Aorta (tissue), 5 donors: ENCODE measurements around the gene ATG2B. TPM values are rescaled to one million over a fixed set of nuclear protein-coding genes. Genes with fewer than 3 reads are reported as not detected.

Source experiments
- ATAC-seq: fragments of 200-7000 bp; cut with Tn5 transposase; one replicate; pipeline ENCODE4 v1.9.1; 2022; ENCODE audit warnings: moderate library complexity; ENCODE audit not compliant: low FRiP score
- DNase-seq, 2 donors: peaks; one replicate each; pipeline ENCODE4 v3.0.0-alpha.2; 2020
- H3K27ac ChIP-seq, 2 donors: one replicate each; pipeline ENCODE4 v1.5.1; 2013; ENCODE audit warnings: low read length in 2 of 2, mild to moderate bottlenecking in 2 of 2, moderate library complexity in 2 of 2, control low read depth in 1 of 2, inconsistent platforms in 1 of 2, low read depth in 1 of 2
- H3K27me3 ChIP-seq, 2 donors: one replicate each; pipeline ENCODE4 v1.6.1; 2013; ENCODE audit warnings: control low read depth in 1 of 2, low read length in 1 of 2, mild to moderate bottlenecking in 1 of 2, moderate library complexity in 1 of 2; ENCODE audit not compliant: insufficient read depth in 2 of 2, control insufficient read depth in 1 of 2
- H3K36me3 ChIP-seq, 2 donors: one replicate each; pipeline ENCODE4 v1.6.1; 2013; ENCODE audit warnings: control low read depth in 1 of 2, low read length in 1 of 2, mild to moderate bottlenecking in 1 of 2; ENCODE audit not compliant: insufficient read depth in 2 of 2, control insufficient read depth in 1 of 2
- H3K4me1 ChIP-seq, 2 donors: one replicate each; pipeline ENCODE4 v1.6.1; 2013; ENCODE audit warnings: low read length in 2 of 2, control low read depth in 1 of 2, mild to moderate bottlenecking in 1 of 2, moderate library complexity in 1 of 2; ENCODE audit not compliant: insufficient read depth in 2 of 2, control insufficient read depth in 1 of 2
- H3K4me3 ChIP-seq, 2 donors: one replicate each; pipeline ENCODE4 v1.5.1; 2013; ENCODE audit warnings: low read length in 2 of 2, control low read depth in 1 of 2, mild to moderate bottlenecking in 1 of 2
- H3K9me3 ChIP-seq: one replicate; pipeline ENCODE4 v1.6.1; 2013; ENCODE audit warnings: mild to moderate bottlenecking, low read length; ENCODE audit not compliant: control insufficient read depth
- WGBS, 2 donors: extraction: QIAGEN DNeasy Blood & Tissue Kit; methylation state at CpG; one replicate each; pipeline ENCODE4 v1.1.7; 2013; 5-methylcytosine and 5-hydroxymethylcytosine counted together
- intact Hi-C, 2 donors: fragments of 100-400 bp; cut with DNase I; formaldehyde crosslinking; loops; one replicate each; pipeline versions ENCODE4 v1.14.2 to v1.15.0; 2022
- long read RNA-seq, 2 donors: library from polyadenylated mRNA; unstranded; transcript quantifications; one replicate each; pipeline ENCODE4 v2.0.0, GENCODE V29; 2020 to 2021
- polyA plus RNA-seq, 2 donors: library from polyadenylated mRNA; stranded (reverse); fragments of 200-250 nt; gene quantifications; one replicate each; pipeline ENCODE4 v1.2.3, GENCODE V29; 2013
- total RNA-seq, 2 donors: library from RNA; stranded (reverse); fragmentation: NEBNext Ultra II Directional; extraction: Animal tissue kit (Norgen Biotek cat#: 25700); gene quantifications; one replicate each; pipeline ENCODE4 v1.2.1, GENCODE V29; 2021
- donor health status: healthy with polysubstance abuse.
- donor health status: Bipolar disorder and iron deficiency.
- donor health status: DM: no; HTN: no; CAD: no.
- donor health status: DM: no; HTN: no; CAD: no.
- donor health status: DM: yes; HTN: yes; CAD: no.

Gene ATG2B, protein sequence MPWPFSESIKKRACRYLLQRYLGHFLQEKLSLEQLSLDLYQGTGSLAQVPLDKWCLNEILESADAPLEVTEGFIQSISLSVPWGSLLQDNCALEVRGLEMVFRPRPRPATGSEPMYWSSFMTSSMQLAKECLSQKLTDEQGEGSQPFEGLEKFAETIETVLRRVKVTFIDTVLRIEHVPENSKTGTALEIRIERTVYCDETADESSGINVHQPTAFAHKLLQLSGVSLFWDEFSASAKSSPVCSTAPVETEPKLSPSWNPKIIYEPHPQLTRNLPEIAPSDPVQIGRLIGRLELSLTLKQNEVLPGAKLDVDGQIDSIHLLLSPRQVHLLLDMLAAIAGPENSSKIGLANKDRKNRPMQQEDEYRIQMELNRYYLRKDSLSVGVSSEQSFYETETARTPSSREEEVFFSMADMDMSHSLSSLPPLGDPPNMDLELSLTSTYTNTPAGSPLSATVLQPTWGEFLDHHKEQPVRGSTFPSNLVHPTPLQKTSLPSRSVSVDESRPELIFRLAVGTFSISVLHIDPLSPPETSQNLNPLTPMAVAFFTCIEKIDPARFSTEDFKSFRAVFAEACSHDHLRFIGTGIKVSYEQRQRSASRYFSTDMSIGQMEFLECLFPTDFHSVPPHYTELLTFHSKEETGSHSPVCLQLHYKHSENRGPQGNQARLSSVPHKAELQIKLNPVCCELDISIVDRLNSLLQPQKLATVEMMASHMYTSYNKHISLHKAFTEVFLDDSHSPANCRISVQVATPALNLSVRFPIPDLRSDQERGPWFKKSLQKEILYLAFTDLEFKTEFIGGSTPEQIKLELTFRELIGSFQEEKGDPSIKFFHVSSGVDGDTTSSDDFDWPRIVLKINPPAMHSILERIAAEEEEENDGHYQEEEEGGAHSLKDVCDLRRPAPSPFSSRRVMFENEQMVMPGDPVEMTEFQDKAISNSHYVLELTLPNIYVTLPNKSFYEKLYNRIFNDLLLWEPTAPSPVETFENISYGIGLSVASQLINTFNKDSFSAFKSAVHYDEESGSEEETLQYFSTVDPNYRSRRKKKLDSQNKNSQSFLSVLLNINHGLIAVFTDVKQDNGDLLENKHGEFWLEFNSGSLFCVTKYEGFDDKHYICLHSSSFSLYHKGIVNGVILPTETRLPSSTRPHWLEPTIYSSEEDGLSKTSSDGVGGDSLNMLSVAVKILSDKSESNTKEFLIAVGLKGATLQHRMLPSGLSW (N-terminal part only)
- total RNA-seq (10 to 100 TPM; 19.5 to 36.7 TPM), polyA plus RNA-seq (1 to 10 TPM; 1.5 to 9.3 TPM)
- long read RNA-seq, donor 1, partial matches to known transcripts, result 2 of 7 reads
- long read RNA-seq, donor 1, other reads (novel, unspliced or antisense), result 5 of 7 reads
- long read RNA-seq, donor 2, partial matches to known transcripts, result 8 of 11 reads
- long read RNA-seq, donor 2, other reads (novel, unspliced or antisense), result 3 of 11 reads

- 0 to 1% methylated on average over 54 to 92 of the region's 92 CpGs for WGBS, 2 donors
- peak; percentile 96 to 98 for DNase-seq
- ATAC-seq, result peak; percentile 99
These were observed at the start of gene ATG2B, which contains the start of gene GSKIP for GRCh38 chr14:96362965-96363750. Gene ATG2B (minus strand): TSS chr14:96363341. CDS start chr14:96362976, 365 bp downstream. Gene GSKIP (plus strand): TSS chr14:96363526. CDS start chr14:96382248, 18,722 bp downstream.

DNA sequence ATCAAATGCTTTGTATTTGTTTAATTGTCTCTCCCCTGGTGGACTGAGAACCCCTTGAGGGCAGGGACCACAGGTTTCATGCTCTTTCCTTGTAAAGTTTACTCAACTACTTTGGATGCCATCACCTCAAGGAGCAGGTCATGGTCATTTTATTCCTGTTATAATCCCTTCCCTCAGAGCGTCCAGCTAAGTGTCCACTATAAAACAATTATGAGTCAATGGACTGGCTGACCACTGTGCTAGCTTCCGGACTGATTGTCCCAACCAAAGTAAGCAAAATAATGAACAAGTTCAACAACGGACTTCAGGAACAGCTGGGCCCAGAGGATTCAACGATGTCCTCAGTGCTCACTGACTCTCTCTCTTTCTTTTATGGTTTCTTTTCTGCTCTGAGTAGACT lies 47.0 kb upstream of the ATG2B start:
- Histone ChIP-seq H3K9me3 (no peaks in the 10 kb centered on the region), H3K36me3 (no peaks in the 10 kb centered on the region), H3K27ac (no peak overlapping the region), H3K4me1 (no peaks in the 10 kb centered on the region), H3K4me3 (no peak overlapping the region), H3K27me3 (no peaks in the 10 kb centered on the region)
- 83 to 88% methylated on average over 4 of the region's 4 CpGs for WGBS, 2 donors
- ATAC-seq (no peak), DNase-seq (no peak)
- intact Hi-C loops, result no loop called here

More at GRCh38 chr14:96362965-96363750, at the start of gene ATG2B, which contains the start of gene GSKIP:
- H3K4me3 ChIP-seq, result peak within 1 kb of the TSS; percentile 88 to 93
- peaks cover 0 to 3% of the 10 kb centered on the region in 2 donors for H3K4me1 ChIP-seq
- no peaks in the 10 kb centered on the region for H3K36me3 ChIP-seq
- intact Hi-C loops, result loop anchor here in 1 of 2 donors (1.0 kb wide), 1 partner anchor 28 kb away; no protein-coding TSS in a partner anchor
- no peaks in the 10 kb centered on the region for H3K9me3 ChIP-seq
- no peaks in the 10 kb centered on the region for H3K27me3 ChIP-seq
- H3K27ac ChIP-seq, result peak within 1 kb of the TSS in 1 of 2 donors; percentile 79

DNA sequence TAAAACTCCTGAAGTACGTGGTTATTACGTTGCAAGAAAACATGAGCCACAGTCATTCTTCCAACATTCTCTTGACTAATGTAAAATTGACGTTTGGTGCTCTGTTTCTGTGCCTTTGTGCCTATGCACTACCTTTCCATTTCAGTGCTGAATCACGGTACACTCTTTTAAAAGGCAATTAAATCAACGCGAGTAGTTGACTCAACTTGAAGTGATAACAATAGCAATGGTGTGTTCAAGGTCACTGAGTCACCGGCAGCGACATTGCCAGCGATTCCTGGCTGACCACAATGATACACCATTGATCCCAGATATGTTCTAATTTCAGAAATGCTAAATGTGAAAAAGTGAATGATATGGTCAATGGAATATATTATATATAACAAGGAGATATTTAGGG lies 46.6 kb upstream of the ATG2B start:
- no peak overlapping the region for H3K4me3 ChIP-seq
- no peaks in the 10 kb centered on the region for H3K9me3 ChIP-seq
- no peaks in the 10 kb centered on the region for H3K36me3 ChIP-seq
- no peaks in the 10 kb centered on the region for H3K27me3 ChIP-seq
- DNase-seq (no peak), ATAC-seq (no peak)
- H3K27ac ChIP-seq, result no peak overlapping the region
- H3K4me1 ChIP-seq, result no peaks in the 10 kb centered on the region
- 83 to 89% methylated on average over 9 of the region's 9 CpGs for WGBS, 2 donors
- intact Hi-C loops, result no loop called here

- no peak for DNase-seq
- Histone ChIP-seq H3K4me3 (no peak overlapping the region), H3K9me3 (no peaks in the 10 kb centered on the region), H3K4me1 (no peaks in the 10 kb centered on the region), H3K27ac (no peak overlapping the region), H3K36me3 (no peaks in the 10 kb centered on the region), H3K27me3 (no peaks in the 10 kb centered on the region)
- 68 to 70% methylated on average over 12 of the region's 12 CpGs for WGBS, 2 donors
- no peak for ATAC-seq
- intact Hi-C loops, result no loop called here
These were observed 45.5 kb upstream of the ATG2B start for GRCh38 chr14:96408608-96409007.

DNA sequence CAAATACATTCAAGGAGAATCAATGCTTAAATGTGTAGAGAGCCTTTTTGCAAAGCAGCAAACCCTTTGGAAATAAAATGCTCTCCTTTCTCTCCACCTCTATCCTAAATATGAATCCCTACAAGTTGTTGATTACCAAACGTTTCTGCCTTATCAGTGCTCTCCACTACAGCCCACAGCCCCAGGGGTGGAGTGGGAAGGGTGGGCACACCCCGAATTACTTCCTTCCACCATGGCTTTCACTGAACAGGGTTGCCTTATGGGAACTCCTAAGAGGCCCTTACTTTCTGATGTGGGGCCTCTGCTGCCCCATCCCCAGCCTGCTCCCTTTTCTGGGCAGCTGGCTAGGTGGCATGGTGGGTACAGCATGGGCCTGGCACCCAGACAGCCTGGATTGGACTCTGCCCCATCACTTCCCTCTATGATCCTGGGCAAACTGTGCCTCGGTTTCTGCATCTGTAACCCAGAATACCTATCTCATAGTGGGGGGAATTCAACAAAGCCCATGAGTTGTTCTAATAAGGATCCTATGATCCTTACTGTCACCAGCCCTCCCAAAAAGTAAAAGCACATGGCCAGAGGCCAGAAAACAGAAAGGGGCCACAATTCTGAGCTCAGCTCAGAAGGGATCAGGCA lies 44.9 kb upstream of the ATG2B start:
- H3K27me3 ChIP-seq, result no peaks in the 10 kb centered on the region
- H3K9me3 ChIP-seq, result no peaks in the 10 kb centered on the region
- DNase-seq, result no peak
- intact Hi-C loops, result no loop called here
- ATAC-seq, result no peak
- H3K4me3 ChIP-seq, result no peak overlapping the region
- no peaks in the 10 kb centered on the region for H3K36me3 ChIP-seq
- H3K27ac ChIP-seq, result no peak overlapping the region
- no peaks in the 10 kb centered on the region for H3K4me1 ChIP-seq
- WGBS, 2 donors, result 70 to 80% methylated on average over 3 of the region's 3 CpGs

DNA sequence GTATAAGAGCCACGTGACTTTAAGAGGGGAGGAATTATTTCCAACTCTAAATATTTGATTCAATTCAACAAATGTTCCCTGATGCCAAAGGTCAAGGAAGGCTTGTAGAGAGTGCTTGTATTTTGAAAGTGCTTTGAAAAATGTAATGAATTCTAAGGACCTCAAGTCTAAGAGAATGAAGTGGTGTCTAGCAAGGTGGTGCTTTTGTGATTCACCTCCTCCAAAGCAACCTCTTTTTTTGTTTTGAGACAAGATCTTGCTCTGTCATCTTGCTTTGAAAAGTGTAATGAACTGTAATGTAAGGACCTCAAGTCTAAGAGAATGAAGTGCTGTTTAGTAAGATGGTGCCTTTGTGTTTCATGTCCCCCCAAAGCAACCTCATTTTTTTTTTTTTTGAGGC lies 42.5 kb upstream of the ATG2B start:
- Histone ChIP-seq H3K27me3 (no peaks in the 10 kb centered on the region), H3K4me1 (no peaks in the 10 kb centered on the region), H3K36me3 (no peaks in the 10 kb centered on the region), H3K4me3 (no peak overlapping the region), H3K27ac (no peak overlapping the region), H3K9me3 (no peaks in the 10 kb centered on the region)
- DNase-seq, result no peak
- no peak for ATAC-seq
- WGBS, 2 donors, result 77 to 89% methylated on average over 1 of the region's 1 CpG
- intact Hi-C loops, result no loop called here

DNA sequence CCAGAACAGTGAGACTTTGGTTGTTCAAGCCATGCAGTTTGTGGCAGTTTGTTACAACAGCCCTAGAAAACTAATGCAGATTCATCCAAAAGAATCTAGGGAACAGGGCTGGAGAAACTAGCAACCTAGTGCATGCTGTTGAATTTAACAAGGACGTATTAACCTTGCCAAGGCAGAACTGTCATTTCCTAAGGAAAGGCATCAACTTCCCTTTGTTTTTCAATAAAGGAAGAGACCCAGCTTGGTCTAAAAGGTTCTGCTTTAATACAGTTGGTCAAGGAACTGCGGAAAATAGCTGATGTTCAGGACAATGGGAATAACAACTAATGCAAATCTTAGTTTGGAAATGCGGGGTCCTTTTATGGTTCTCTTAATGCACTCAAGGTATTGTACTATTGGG lies 40.3 kb upstream of the ATG2B start:
- ATAC-seq, result no peak

More for the DNA sequence above, 40.3 kb upstream of the ATG2B start:
- Histone ChIP-seq H3K27me3 (no peaks in the 10 kb centered on the region), H3K4me3 (no peak overlapping the region), H3K36me3 (no peaks in the 10 kb centered on the region), H3K4me1 (no peaks in the 10 kb centered on the region), H3K27ac (no peak overlapping the region), H3K9me3 (no peaks in the 10 kb centered on the region)
- no peak for DNase-seq
- intact Hi-C loops, result no loop called here
- whole genome bisulfite sequencing, 2 donors, result 76 to 79% methylated on average over 3 of the region's 3 CpGs
